NCI-H146 (cell line): ENCODE measurements around the gene VWA5B2.
A peak's percentile ranks its signal among the peaks of the same experiment; 100 is the strongest.

Experiments used
- DNase-seq: peaks from one replicate; lab custom pipeline; 2025; lab: John Stamatoyannopoulos, UW

Gene VWA5B2

GRCh38 chr3:184229394-184230080 lies at the start of gene VWA5B2:
Gene VWA5B2 (plus strand): TSS chr3:184229585. CDS start chr3:184230529, 944 bp downstream.
- DNase-seq: peak; percentile 92

- DNase-seq: no peak
Measured at GRCh38 chr3:184180165-184180564, 49.2 kb upstream of the VWA5B2 start.

GRCh38 chr3:184181596-184181995 lies 47.8 kb upstream of the VWA5B2 start:
- DNase-seq: no peak

- DNase-seq: no peak
Measured at GRCh38 chr3:184183679-184184078, 45.7 kb upstream of the VWA5B2 start.

GRCh38 chr3:184184546-184185230 lies 44.7 kb upstream of the VWA5B2 start:
- DNase-seq: no peak

- peak; percentile 100 for DNase-seq
Measured at GRCh38 chr3:184185461-184186183, 43.8 kb upstream of the VWA5B2 start.

- DNase-seq: no peak
Measured at GRCh38 chr3:184186184-184186901, 43.0 kb upstream of the VWA5B2 start, which contains the start of gene ABCF3. Gene ABCF3 (plus strand): TSS chr3:184186199. CDS start chr3:184186208, 9 bp downstream.

- DNase-seq: no peak
Measured at GRCh38 chr3:184186902-184187207, 42.5 kb upstream of the VWA5B2 start.

- DNase-seq: no peak
Measured at GRCh38 chr3:184188080-184188479, 41.3 kb upstream of the VWA5B2 start.

GRCh38 chr3:184189421-184189820 lies 40.0 kb upstream of the VWA5B2 start:
- DNase-seq: no peak

GRCh38 chr3:184192889-184193288 lies 36.5 kb upstream of the VWA5B2 start:
- no peak for DNase-seq

GRCh38 chr3:184193991-184194539 lies 35.3 kb upstream of the VWA5B2 start:
- no peak for DNase-seq

- DNase-seq: no peak
Measured at GRCh38 chr3:184196536-184196935, 32.8 kb upstream of the VWA5B2 start.

GRCh38 chr3:184198509-184198908 lies 30.9 kb upstream of the VWA5B2 start:
- DNase-seq: no peak

GRCh38 chr3:184200825-184201224 lies 28.6 kb upstream of the VWA5B2 start:
- DNase-seq: no peak

GRCh38 chr3:184203526-184203925 lies 25.9 kb upstream of the VWA5B2 start:
- no peak for DNase-seq

GRCh38 chr3:184209146-184209923 lies 20.1 kb upstream of the VWA5B2 start:
- DNase-seq: no peak

- DNase-seq: no peak
Measured at GRCh38 chr3:184211297-184211696, 18.1 kb upstream of the VWA5B2 start.

GRCh38 chr3:184211718-184212117 lies 17.7 kb upstream of the VWA5B2 start:
- no peak for DNase-seq

GRCh38 chr3:184218814-184219213 lies 10.6 kb upstream of the VWA5B2 start:
- peak; percentile 23 for DNase-seq

GRCh38 chr3:184222521-184222920 lies 6.9 kb upstream of the VWA5B2 start:
- no peak for DNase-seq
